ENCODE measurements around the gene ZNF236. TPM values are rescaled to one million over a fixed set of nuclear protein-coding genes. Genes with fewer than 3 reads are reported as not detected.
A peak's percentile ranks its signal among the peaks of the same experiment; 100 is the strongest.

ZNF236 gene
- total RNA-seq, 1 donor from 2014 or later, result 6.5 TPM

DNA sequence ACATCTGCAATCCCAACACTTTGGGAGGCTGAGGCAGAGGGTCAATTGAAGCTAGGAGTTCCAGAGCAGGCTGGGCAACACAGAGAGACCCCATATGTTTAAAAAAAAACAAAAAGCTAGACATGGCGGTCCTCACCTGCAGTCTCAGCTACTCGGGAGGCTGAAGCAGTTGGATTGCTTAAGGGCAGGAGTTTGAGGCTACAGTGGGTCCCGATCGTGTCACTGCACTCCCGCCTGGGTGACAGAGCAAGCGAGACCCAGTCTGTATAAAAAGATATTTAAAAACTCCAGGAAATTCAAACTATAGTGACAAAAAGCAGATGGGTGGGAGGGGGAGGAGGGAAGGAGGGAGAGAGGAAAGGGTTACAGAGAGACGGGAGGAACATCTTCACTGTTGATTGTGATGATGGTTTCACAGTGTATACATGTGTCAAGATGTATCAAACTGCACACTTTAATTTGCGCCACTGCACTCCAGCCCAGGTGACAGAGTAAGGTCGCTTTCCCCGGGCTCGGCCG lies 942 bp upstream of the ZNF236 start:
- DNase-seq (ENCODE audit: low read depth in 2 of 2), result peak in 1 of 2 donors; percentile 8

GRCh38 chr18:76821875-76822505 lies 367 bp upstream of the ZNF236 start:
- DNase-seq (ENCODE audit: low read depth in 2 of 2), result peak; percentile 59 to 60

GRCh38 chr18:76823161-76823538 lies 793 bp downstream of the ZNF236 start:
- no peak for DNase-seq (ENCODE audit: low read depth in 2 of 2)

GRCh38 chr18:76823587-76824011 lies 1.2 kb downstream of the ZNF236 start:
- DNase-seq (ENCODE audit: low read depth in 2 of 2), result peak in 1 of 2 donors; percentile 55

- DNase-seq (ENCODE audit: low read depth in 2 of 2), result peak in 1 of 2 donors; percentile 7
Observed at GRCh38 chr18:76824145-76824676, 1.9 kb downstream of the ZNF236 start.

- DNase-seq (ENCODE audit: low read depth in 2 of 2), result no peak
Observed at GRCh38 chr18:76824754-76825153, 2.4 kb downstream of the ZNF236 start.

- peak; percentile 34 to 57 for DNase-seq (ENCODE audit: low read depth in 2 of 2)
Observed at GRCh38 chr18:76827205-76828200, 5.1 kb downstream of the ZNF236 start.

DNA sequence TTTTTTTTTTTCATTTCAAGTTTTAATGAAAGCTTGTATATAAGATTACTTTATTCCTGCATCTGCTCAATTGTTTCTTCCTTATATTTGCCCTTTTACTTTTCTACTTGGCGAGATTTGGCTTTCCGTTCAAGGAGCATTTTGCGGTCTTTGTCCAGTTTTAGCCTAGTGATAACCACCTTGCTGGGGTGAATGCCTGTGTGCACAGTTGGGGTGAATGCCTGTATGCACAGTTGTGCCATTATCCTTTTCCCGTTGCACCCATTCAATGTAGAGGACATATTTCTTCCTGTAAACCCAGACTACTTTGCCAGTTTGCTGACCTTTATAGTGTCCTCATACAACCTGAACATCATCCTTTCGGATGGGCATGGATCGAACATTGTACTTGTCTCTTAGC lies 12.0 kb downstream of the ZNF236 start:
- DNase-seq (ENCODE audit: low read depth in 2 of 2), result no peak

GRCh38 chr18:76835380-76835779 lies 13.0 kb downstream of the ZNF236 start:
- no peak for DNase-seq (ENCODE audit: low read depth in 2 of 2)

GRCh38 chr18:76837071-76837470 lies 14.7 kb downstream of the ZNF236 start:
- no peak for DNase-seq (ENCODE audit: low read depth in 2 of 2)

- DNase-seq (ENCODE audit: low read depth in 2 of 2), result no peak
Observed at GRCh38 chr18:76838182-76838581, 15.8 kb downstream of the ZNF236 start.

DNA sequence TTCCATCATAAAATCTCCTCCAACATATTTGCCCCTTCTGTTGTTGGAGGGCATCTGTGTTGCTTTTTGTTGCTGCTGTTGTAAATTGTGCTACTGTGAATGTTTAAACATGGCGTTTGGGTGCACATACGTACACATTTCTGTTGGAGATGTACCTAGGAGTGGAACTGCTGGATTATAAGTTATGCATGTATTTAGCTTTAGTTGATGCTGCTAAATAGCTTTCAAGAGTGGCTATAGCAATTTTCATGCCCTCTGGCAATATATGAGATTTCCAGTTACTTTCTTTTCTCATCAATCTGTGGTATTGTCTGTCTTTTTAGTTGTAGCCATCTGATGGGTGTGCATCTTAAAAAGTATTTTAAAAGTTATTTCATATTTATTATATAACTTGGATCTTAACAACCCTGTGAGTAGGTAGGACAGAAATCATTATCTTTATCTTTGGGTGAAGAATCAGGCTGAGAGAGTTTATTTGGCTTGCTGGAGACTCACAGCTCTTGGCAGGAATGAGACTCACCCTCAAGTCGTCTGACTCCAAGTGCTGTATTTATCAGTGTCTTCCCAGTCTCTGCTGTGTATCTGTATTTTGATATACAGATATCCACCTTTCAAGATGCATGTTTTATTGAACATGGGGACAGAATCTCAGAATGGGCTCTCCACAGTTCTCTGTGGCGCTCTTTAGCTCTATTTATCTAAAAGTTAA lies 16.9 kb downstream of the ZNF236 start:
- DNase-seq (ENCODE audit: low read depth in 2 of 2), result no peak

DNA sequence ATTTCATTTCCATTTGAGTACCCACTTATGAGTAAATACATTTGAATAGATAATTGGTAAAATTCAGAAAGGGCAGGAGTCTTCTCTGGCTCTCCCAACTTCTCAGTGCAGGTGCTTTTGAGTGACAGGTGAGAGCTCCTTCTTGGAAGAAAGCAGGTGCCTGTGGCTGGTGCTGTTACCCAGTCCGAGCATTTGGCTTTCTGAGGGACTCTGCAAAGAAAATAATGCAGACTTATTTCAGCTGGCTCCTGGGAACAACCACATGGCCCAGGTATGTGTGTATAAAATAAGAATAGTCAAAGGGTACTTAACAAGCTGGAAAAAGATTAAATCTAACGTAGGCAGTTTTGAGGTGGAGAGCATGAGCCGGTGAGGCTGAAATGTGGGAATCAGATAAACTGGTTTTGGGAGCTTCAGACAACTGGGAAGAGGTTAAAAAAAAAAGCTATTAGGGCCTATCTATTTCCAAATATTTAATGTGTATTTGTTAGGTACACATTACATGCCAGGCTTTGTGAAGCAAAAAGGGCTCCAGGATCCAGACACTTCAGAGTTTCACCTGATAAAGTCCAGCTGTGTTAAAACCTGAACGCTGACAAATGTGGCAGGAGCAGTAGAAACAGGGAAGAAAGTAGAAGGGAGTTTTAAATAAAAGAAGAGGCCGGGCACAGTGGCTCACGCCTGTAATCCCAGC lies 20.6 kb downstream of the ZNF236 start:
- no peak for DNase-seq (ENCODE audit: low read depth in 2 of 2)

GRCh38 chr18:76844144-76844543 lies 21.8 kb downstream of the ZNF236 start:
- no peak for DNase-seq (ENCODE audit: low read depth in 2 of 2)

DNA sequence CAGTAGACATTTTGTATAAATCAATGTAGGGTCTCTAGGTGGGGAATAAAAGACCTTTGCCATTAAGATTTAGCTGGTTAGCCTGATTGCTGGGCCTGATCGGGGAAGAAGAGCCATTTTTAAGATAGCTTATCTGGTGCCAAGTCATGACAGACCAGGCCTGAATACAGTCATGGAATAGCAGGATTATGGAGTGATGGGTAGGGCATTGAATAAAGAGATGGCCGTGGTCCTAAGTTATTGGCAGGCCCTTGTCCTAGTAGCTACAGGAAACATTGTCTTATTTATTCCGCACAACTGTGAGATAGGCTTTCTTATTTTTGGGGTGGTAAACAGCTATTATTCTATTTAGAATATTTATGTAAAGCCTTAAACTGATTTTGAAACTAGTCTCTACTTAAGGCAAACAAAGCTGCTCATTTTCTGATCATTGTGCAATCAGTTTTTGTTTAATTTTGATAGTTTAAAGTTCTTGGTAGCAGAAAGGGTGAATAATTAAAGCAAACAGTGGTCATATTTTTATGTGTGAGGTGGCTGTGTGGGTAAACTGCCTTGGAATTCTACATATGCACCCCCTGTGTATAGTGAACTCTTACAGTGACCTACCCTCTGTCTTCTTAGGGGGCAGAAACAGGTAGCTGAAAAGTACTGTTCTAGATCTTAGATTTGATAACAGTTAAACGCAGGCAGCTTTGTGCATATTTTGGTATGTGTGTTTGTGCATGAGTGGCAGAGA lies 22.6 kb downstream of the ZNF236 start:
- DNase-seq (ENCODE audit: low read depth in 2 of 2), result no peak

DNA sequence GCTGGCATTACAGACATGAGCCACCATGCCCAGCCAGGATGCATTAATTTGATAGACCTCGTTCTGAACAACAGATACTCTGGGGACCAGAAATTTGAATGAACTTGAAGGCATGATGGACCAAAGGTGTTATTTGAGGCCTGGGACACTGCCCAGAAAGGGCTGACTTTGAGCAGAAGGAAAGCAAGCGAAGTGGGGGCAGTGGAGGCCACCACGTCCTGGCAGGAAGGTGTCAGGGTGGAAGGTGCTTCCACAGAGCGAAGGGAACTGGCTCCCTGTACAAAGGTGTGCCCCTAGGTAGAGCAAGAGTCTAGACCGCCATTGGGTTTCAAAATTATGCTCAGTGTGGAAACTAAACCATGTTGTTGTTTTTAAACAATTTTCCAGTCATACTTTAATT lies 23.9 kb downstream of the ZNF236 start:
- no peak for DNase-seq (ENCODE audit: low read depth in 2 of 2)

DNA sequence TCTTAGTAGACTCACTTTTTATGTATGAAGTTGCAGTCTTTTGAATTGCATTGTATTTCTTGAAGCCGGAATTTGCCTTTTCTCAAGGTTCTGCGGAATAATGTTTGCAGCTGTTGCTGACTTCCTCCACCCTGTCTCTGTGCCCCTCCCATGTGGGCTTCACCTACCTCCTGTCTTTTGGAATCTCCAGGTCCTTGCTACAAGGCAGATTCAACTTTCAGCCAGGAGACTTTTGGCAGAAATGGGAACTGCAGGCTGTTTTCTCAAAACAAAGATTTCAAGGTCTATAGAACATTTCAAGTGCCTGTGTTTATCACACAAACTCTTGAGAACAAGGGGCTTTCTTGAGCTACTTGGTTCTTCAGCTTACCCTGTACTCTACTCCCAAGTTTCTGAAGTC lies 25.6 kb downstream of the ZNF236 start:
- DNase-seq (ENCODE audit: low read depth in 2 of 2), result no peak

DNA sequence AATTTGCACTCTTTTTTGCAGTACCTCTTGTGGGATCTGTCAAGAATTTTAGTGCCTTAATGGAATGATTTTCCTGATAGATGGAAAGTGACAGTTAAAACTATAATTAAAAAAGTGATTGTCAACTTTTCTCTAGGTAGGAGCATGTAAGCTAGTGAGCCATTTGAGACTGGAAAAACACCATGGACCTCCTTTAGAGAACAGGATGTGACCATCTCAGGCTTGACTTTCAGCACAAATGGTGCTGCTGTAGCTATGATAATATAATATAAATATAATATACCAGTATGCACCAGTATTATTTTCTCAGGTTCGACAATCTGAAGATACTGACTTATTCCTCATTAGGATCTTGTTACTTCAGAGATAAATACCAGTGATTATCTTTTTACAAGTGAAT lies 27.8 kb downstream of the ZNF236 start:
- no peak for DNase-seq (ENCODE audit: low read depth in 2 of 2)

DNA sequence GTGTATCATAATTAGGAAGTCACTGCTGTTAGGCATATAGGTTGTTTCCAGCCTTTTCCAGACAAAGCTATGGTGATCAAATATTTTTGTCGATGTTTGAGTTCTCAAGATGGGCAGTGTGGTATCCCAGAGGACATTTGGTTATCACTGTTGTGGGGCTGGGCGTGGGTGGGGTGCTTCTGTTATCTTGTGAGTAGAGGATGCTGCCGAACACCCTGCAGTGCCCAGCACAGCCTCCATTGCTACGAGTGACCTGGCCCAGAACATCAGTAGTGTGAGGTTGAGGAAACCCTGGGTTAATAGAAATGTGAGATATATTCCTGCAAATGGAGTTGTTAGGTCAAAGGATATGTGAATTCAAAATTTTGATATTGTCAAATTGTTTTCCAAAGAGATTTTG lies 33.2 kb downstream of the ZNF236 start:
- DNase-seq (ENCODE audit: low read depth in 2 of 2), result no peak

- DNase-seq (ENCODE audit: low read depth in 2 of 2), result no peak
Observed at GRCh38 chr18:76857476-76857875, 35.1 kb downstream of the ZNF236 start.
